A673 (cell line): Measurements from ENCODE around the gene SLC2A3. TPM values are rescaled to one million over a fixed set of nuclear protein-coding genes. Genes with fewer than 3 reads are reported as not detected.
"Not testable (repeated sequence)": the region's sequence is repeated elsewhere in the genome, so short reads cannot be mapped to it uniquely, and the experiment has no call there.

Experiments
- BruUV-seq: library from RNA; stranded (reverse); fragments of 400-500 nt; replicated peaks from 2 replicates; lab custom pipeline; 2021; lab: Mats Ljungman, UMichigan
- CTCF ChIA-PET: fragments of 300-600 bp; sonication (Branson Sonifier 250); formaldehyde crosslinking; loops from one replicate; lab custom pipeline; 2022; ENCODE audit warnings: antibody characterized with exemption; lab: Charles Lee
- POLR2A ChIA-PET: fragments of 300-600 bp; sonication (Branson Sonifier 250); formaldehyde crosslinking; loops from one replicate; lab custom pipeline; 2022; ENCODE audit warnings: antibody characterized with exemption; ENCODE audit not compliant: low non-redundant PET; lab: Charles Lee
- DNase-seq: peaks from one replicate; pipeline ENCODE4 v3.0.0-alpha.2; 2015; ENCODE audit warnings: low spot score
- H3K27ac ChIP-seq: fragments of 200-600 bp; sonication (generic); 2 replicates; pipeline ENCODE4 v1.5.1; 2016; ENCODE audit warnings: mixed run types, low read depth, mild to moderate bottlenecking, mixed read lengths, antibody characterized with exemption, low read length; ENCODE audit not compliant: poor library complexity, severe bottlenecking
- H3K27me3 ChIP-seq: fragments of 200-600 bp; sonication (generic); replicated peaks from 2 replicates; pipeline ENCODE4 v1.6.1; 2017; ENCODE audit warnings: mixed run types, low read depth, mild to moderate bottlenecking, mixed read lengths, antibody characterized with exemption, low read length; ENCODE audit not compliant: insufficient read depth, poor library complexity
- H3K36me3 ChIP-seq: fragments of 200-600 bp; sonication (generic); 2 replicates; pipeline ENCODE4 v1.6.1; 2016; ENCODE audit warnings: mixed run types, mild to moderate bottlenecking, mixed read lengths, antibody characterized with exemption, low read length; ENCODE audit not compliant: insufficient read depth, poor library complexity, severe bottlenecking
- H3K4me1 ChIP-seq: fragments of 200-600 bp; sonication (generic); 2 replicates; pipeline ENCODE4 v1.6.1; 2017; ENCODE audit warnings: mixed run types, mild to moderate bottlenecking, mixed read lengths, antibody characterized with exemption, low read length; ENCODE audit not compliant: insufficient read depth, poor library complexity, severe bottlenecking
- H3K4me3 ChIP-seq: fragments of 200-600 bp; sonication (generic); 2 replicates; pipeline ENCODE4 v1.5.1; 2016; ENCODE audit warnings: low read depth, mixed run types, mild to moderate bottlenecking, mixed read lengths, low read length; ENCODE audit not compliant: poor library complexity, severe bottlenecking
- H3K9me3 ChIP-seq: fragments of 200-600 bp; sonication (generic); 2 replicates; pipeline ENCODE4 v1.6.1; 2016; ENCODE audit warnings: mixed run types, low read depth, mild to moderate bottlenecking, mixed read lengths, antibody characterized with exemption, low read length; ENCODE audit not compliant: poor library complexity, severe bottlenecking
- CTCF ChIP-seq: fragments of 300-800, 200-600 bp; sonication (generic); conservative IDR thresholded peaks from 2 replicates; pipeline ENCODE4 v1.5.1; 2017; ENCODE audit warnings: low read depth, mild to moderate bottlenecking, antibody characterized with exemption, low read length, moderate library complexity, mixed read lengths
- EZH2 ChIP-seq: fragments of 200-600 bp; sonication (generic); IDR thresholded peaks from 2 replicates; pipeline ENCODE4 v1.6.1; 2017; ENCODE audit warnings: borderline replicate concordance, low read depth, mild to moderate bottlenecking, mixed read lengths, antibody characterized with exemption, low read length; ENCODE audit not compliant: poor library complexity, severe bottlenecking
- intact Hi-C: fragments of 100-400 bp; cut with micrococcal nuclease; formaldehyde crosslinking; loops from one replicate; pipeline ENCODE4 v1.10.0; 2022; ENCODE audit not compliant: unreplicated experiment
- total RNA-seq: library from RNA; stranded (reverse); gene quantifications from 2 replicates; pipeline ENCODE4 v1.2.3, GENCODE V29; 2021

The SLC2A3 gene
- total RNA-seq, 1 experiment from 2014 or later = 30.2 TPM

- TF ChIP-seq EZH2 = no peak
- TF ChIP-seq CTCF = peak; percentile 90
- H3K9me3 ChIP-seq = no peaks in the 10 kb centered on the region
- H3K4me1 ChIP-seq = peaks cover 31% of the 10 kb centered on the region
- H3K27ac ChIP-seq = peak overlapping the region; percentile 70
- DNase-seq = peak; percentile 97
- intact Hi-C loops = loop anchor here (1.0 to 5.0 kb wide), 3 partner anchors 62 to 304 kb away; no protein-coding TSS in a partner anchor
- no peaks in the 10 kb centered on the region for H3K27me3 ChIP-seq
- BruUV-seq = no TSS peak
- POLR2A ChIA-PET = interaction anchor here (1.0 kb wide), 1 partner anchor 16 kb away, joined by 3 read pairs; no protein-coding TSS in a partner anchor
- H3K36me3 ChIP-seq = peaks cover 40% of the 10 kb centered on the region
- CTCF ChIA-PET = interaction anchor here (0.5 to 2.0 kb wide), 18 partner anchors 11 to 215 kb away, joined by 3 to 30 read pairs (median 6); no protein-coding TSS in a partner anchor
- peak overlapping the region; percentile 59 for H3K4me3 ChIP-seq
Measured at GRCh38 chr12:7933255-7933726, 2.7 kb downstream of the SLC2A3 start.

- ChIA-PET CTCF (interaction anchor here (0.5 to 2.0 kb wide), 16 partner anchors 11 to 214 kb away, joined by 3 to 30 read pairs (median 6); no protein-coding TSS in a partner anchor), POLR2A (interaction anchor here (1.0 kb wide), 1 partner anchor 16 kb away, joined by 3 read pairs; no protein-coding TSS in a partner anchor)
- not testable (repeated sequence) for H3K27me3 ChIP-seq, DNase-seq, H3K9me3 ChIP-seq, BruUV-seq, H3K4me3 ChIP-seq, H3K27ac ChIP-seq
- Histone ChIP-seq H3K36me3 (peaks cover 45% of the 10 kb centered on the region), H3K4me1 (peaks cover 26% of the 10 kb centered on the region)
- intact Hi-C loops = loop anchor here (1.0 to 5.0 kb wide), 3 partner anchors 63 to 305 kb away; no protein-coding TSS in a partner anchor
Measured at GRCh38 chr12:7932599-7933240, 3.3 kb downstream of the SLC2A3 start.

GRCh38 chr12:7929083-7929792 lies 6.7 kb downstream of the SLC2A3 start:
- peaks cover 8% of the 10 kb centered on the region for H3K4me1 ChIP-seq
- POLR2A ChIA-PET = no interaction called here
- CTCF ChIA-PET = interaction anchor here (0.5 to 0.6 kb wide), 2 partner anchors 9 to 37 kb away, joined by 4 to 6 read pairs; no protein-coding TSS in a partner anchor
- H3K27me3 ChIP-seq = no peaks in the 10 kb centered on the region
- H3K27ac ChIP-seq = no peak overlapping the region
- TF ChIP-seq CTCF (no peak), EZH2 (no peak)
- no TSS peak for BruUV-seq
- H3K4me3 ChIP-seq = no peak overlapping the region
- no peaks in the 10 kb centered on the region for H3K9me3 ChIP-seq
- intact Hi-C loops = no loop called here
- no peak for DNase-seq
- H3K36me3 ChIP-seq = peaks cover 72% of the 10 kb centered on the region
